CD14-positive monocyte (primary cell): ENCODE results near the gene DDN. TPM values are rescaled to one million over a fixed set of nuclear protein-coding genes. Genes with fewer than 3 reads are reported as not detected.

Experiments
- DNase-seq, 3 donors: peaks; one replicate each; pipeline ENCODE4 v3.0.0-alpha.2; 2011 to 2022
- H2AFZ ChIP-seq: 2 replicates; pipeline ENCODE4 v1.6.0; 2012; ENCODE audit warnings: mild to moderate bottlenecking, low read depth, low read length, inconsistent platforms; ENCODE audit not compliant: insufficient read depth, poor library complexity, severe bottlenecking
- H3K27ac ChIP-seq, 2 donors: 1 replicate in 1 of 2; 2 replicates in 1 of 2; pipeline ENCODE4 v1.5.1; 2012 to 2013; ENCODE audit warnings: low read length in 2 of 2, control low read depth in 1 of 2, inconsistent platforms in 1 of 2, low read depth in 1 of 2, mild to moderate bottlenecking in 1 of 2
- H3K27me3 ChIP-seq, 2 donors: one replicate each; pipeline versions ENCODE4 v1.6.0 to v1.6.1; 2011 to 2013; ENCODE audit warnings: low read length in 2 of 2; ENCODE audit not compliant: control insufficient read depth in 2 of 2, insufficient read depth in 2 of 2
- H3K36me3 ChIP-seq, 2 donors: replicated peaks in 1 of 2; 1 replicate in 1 of 2; 2 replicates in 1 of 2; pipeline versions ENCODE4 v1.5.1 to v1.6.1; 2012 to 2013; ENCODE audit warnings: low read length in 2 of 2, control low read depth in 1 of 2, inconsistent platforms in 1 of 2, mild to moderate bottlenecking in 1 of 2; ENCODE audit not compliant: insufficient read depth in 2 of 2, control insufficient read depth in 1 of 2
- H3K4me1 ChIP-seq, 2 donors: 1 replicate in 1 of 2; 2 replicates in 1 of 2; pipeline versions ENCODE4 v1.5.1 to v1.6.1; 2012 to 2013; ENCODE audit warnings: low read length in 2 of 2, control low read depth in 1 of 2, inconsistent platforms in 1 of 2, mild to moderate bottlenecking in 1 of 2, moderate library complexity in 1 of 2; ENCODE audit not compliant: insufficient read depth in 2 of 2, control insufficient read depth in 1 of 2
- H3K4me2 ChIP-seq: replicated peaks from 2 replicates; pipeline ENCODE3; 2012; ENCODE audit warnings: low read length, moderate library complexity, mild to moderate bottlenecking; ENCODE audit not compliant: poor library complexity, severe bottlenecking; ENCODE audit errors: extremely low read depth
- H3K4me3 ChIP-seq, 3 experiments: fragments of 200-600 bp in 1 of 3; sonication (generic) in 1 of 3; replicated peaks in 1 of 3; 1 replicate in 2 of 3; 2 replicates in 1 of 3; pipeline ENCODE4 v1.5.1; 2011 to 2013; ENCODE audit warnings: low read length in 3 of 3, mild to moderate bottlenecking in 3 of 3, control low read depth in 2 of 3, low read depth in 2 of 3, inconsistent platforms in 1 of 3, moderate library complexity in 1 of 3
- H3K79me2 ChIP-seq: 2 replicates; pipeline ENCODE4 v1.6.0; 2012; ENCODE audit warnings: mild to moderate bottlenecking, control low read depth, inconsistent platforms, low read length, moderate library complexity; ENCODE audit not compliant: insufficient read depth
- H3K9ac ChIP-seq: 2 replicates; pipeline ENCODE4 v1.6.0; 2017; ENCODE audit warnings: low read length, mild to moderate bottlenecking; ENCODE audit not compliant: insufficient read depth, poor library complexity, severe bottlenecking
- H3K9me3 ChIP-seq, 2 donors: replicated peaks in 1 of 2; 1 replicate in 1 of 2; 2 replicates in 1 of 2; pipeline versions ENCODE4 v1.5.1 to v1.6.1; 2012 to 2013; ENCODE audit warnings: low read length in 2 of 2, control low read depth in 1 of 2; ENCODE audit not compliant: control insufficient read depth in 1 of 2, insufficient read depth in 1 of 2
- H4K20me1 ChIP-seq: 2 replicates; pipeline ENCODE4 v1.6.0; 2012; ENCODE audit warnings: mild to moderate bottlenecking, low read length, control low read depth, moderate library complexity; ENCODE audit not compliant: insufficient read depth
- H3K27ac Mint-ChIP-seq, 7 donors: one replicate each; pipeline ENCODE4 v1.8.0; 2020; ENCODE audit warnings: mild to moderate bottlenecking in 7 of 7, mixed read lengths in 7 of 7, moderate library complexity in 6 of 7, inconsistent platforms in 2 of 7
- H3K27me3 Mint-ChIP-seq, 3 donors: one replicate each; pipeline ENCODE4 v1.8.0; 2021 to 2022; ENCODE audit warnings: low read depth in 3 of 3, mild to moderate bottlenecking in 3 of 3, mixed read lengths in 3 of 3, moderate library complexity in 3 of 3, inconsistent platforms in 1 of 3
- H3K36me3 Mint-ChIP-seq, 2 donors: one replicate each; pipeline ENCODE4 v1.8.0; 2020; ENCODE audit warnings: mixed read lengths in 2 of 2, inconsistent platforms in 1 of 2, mild to moderate bottlenecking in 1 of 2
- H3K4me1 Mint-ChIP-seq: one replicate; pipeline ENCODE4 v1.8.0; 2020; ENCODE audit warnings: mild to moderate bottlenecking, mixed read lengths
- H3K4me3 Mint-ChIP-seq, 2 donors: one replicate each; pipeline ENCODE4 v1.8.0; 2020; ENCODE audit warnings: mild to moderate bottlenecking in 2 of 2, mixed read lengths in 2 of 2, moderate library complexity in 1 of 2
- H3K9me3 Mint-ChIP-seq, 7 donors: one replicate each; pipeline ENCODE4 v1.8.0; 2020 to 2022; ENCODE audit warnings: mixed read lengths in 7 of 7, mild to moderate bottlenecking in 6 of 7, moderate library complexity in 6 of 7, inconsistent platforms in 2 of 7
- CTCF ChIP-seq: fragments of 200-600 bp; IDR thresholded peaks from one replicate; pipeline ENCODE4 v1.8.0; 2022; ENCODE audit warnings: antibody characterized with exemption, mild to moderate bottlenecking
- WGBS: methylation state at CpG from one replicate; pipeline ENCODE4 v1.1.5; 2013; ENCODE audit warnings: missing lambda C conversion rate; ENCODE audit not compliant: insufficient coverage; 5-methylcytosine and 5-hydroxymethylcytosine counted together
- intact Hi-C, 2 donors: fragments of 100-400 bp; cut with micrococcal nuclease; formaldehyde crosslinking; loops; one replicate each; pipeline versions ENCODE4 v1.15.0 to v1.15.1; 2023
- polyA plus RNA-seq, 3 donors: library from polyadenylated mRNA; depleted of rRNA in 1 of 3; unstranded in 2 of 3; stranded (reverse) in 1 of 3; fragments of 300-500 nt in 2 of 3; fragments of >200 nt in 1 of 3; fragmentation: Illumina TruSeq in 2 of 3; gene quantifications; 1 replicate in 2 of 3; 2 replicates in 1 of 3; pipeline ENCODE4 v1.2.3, GENCODE V29; 2012 to 2021

DDN gene
- polyA plus RNA-seq, 3 donors: 0.27 TPM; not detected in 2

DNA sequence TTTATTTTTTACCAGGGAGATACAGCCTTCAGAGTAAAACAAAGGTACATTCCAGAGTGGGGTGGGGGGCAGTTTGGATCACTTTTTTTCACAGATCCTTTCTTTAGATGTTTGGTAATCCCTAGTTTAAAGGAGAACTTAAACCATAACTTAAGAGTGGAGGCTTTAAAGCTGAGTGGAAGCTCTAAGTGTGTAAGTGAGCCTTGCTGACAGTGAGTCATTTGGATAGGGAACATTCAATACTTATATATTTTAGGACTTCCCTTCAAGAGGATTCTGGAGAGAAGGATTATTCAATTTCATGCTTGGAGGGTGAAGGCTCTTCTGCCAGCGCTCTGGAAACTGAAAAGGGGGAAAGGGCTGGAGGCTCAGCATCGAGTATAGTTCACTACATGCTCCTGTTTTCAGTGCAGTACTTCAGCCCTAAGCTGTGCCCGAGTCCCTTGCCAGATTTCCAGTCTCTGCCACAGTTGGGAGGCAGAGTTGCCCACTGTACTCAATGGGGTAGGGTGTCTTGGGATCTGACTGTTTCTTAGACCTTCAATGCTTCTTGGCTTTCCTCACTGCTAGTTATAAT lies 11.0 kb upstream of the DDN start:
- H3K27ac Mint-ChIP-seq: no peak overlapping the region

DNA sequence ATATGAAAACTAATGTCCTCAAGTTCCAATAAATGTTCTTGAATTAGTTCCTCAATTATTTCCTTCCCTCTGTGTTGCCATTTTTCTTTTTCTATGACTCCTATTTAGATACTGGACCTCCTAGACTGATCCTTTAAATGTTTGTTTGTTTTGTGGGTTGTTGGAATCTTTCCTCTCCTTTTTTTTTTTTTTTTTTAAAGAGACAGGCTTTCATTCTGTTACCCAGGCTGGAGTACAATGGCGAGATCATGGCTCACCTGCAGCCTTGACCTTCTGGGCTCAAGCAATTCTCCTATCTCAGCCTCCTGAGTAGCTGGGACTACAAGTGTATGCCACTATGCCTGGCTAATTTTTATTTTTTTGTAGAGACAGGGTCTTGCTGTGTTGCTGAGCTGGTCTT lies 9.8 kb upstream of the DDN start:
- no CpG with 5 or more reads among the region's 1 CpG for WGBS
- H3K27ac Mint-ChIP-seq: no peak overlapping the region
- H3K36me3 Mint-ChIP-seq: peaks cover 71 to 88% of the 10 kb centered on the region in 2 donors
- H2AFZ ChIP-seq: no peak overlapping the region
- H3K79me2 ChIP-seq: no peaks in the 10 kb centered on the region
- no peaks in the 10 kb centered on the region for H3K27me3 Mint-ChIP-seq
- no peak for DNase-seq
- peaks cover 0 to 2% (median 0%) of the 10 kb centered on the region in 7 donors for H3K9me3 Mint-ChIP-seq
- H3K9me3 ChIP-seq: no peaks in the 10 kb centered on the region
- H3K4me3 ChIP-seq: no peak overlapping the region
- peaks cover 19% of the 10 kb centered on the region for H4K20me1 ChIP-seq
- peaks cover 4% of the 10 kb centered on the region for H3K4me1 Mint-ChIP-seq
- peak overlapping the region in 1 of 2 donors; percentile 19 for H3K4me3 Mint-ChIP-seq
- intact Hi-C loops: no loop called here
- H3K27me3 ChIP-seq: no peaks in the 10 kb centered on the region
- no peak overlapping the region for H3K27ac ChIP-seq
- no peak for TF ChIP-seq CTCF
- H3K4me1 ChIP-seq: peaks cover 0 to 3% of the 10 kb centered on the region in 2 donors
- no peak overlapping the region for H3K9ac ChIP-seq
- H3K4me2 ChIP-seq: no peak overlapping the region
- peaks cover 42 to 91% of the 10 kb centered on the region in 2 donors for H3K36me3 ChIP-seq

More for the DNA sequence above, 11.0 kb upstream of the DDN start:
- Histone ChIP-seq H3K4me3 (no peak overlapping the region), H3K27me3 (no peaks in the 10 kb centered on the region), H3K4me2 (no peak overlapping the region), H3K9me3 (no peaks in the 10 kb centered on the region), H3K79me2 (peaks cover 4% of the 10 kb centered on the region), H3K27ac (no peak overlapping the region), H4K20me1 (peaks cover 24% of the 10 kb centered on the region), H2AFZ (no peak overlapping the region), H3K9ac (no peak overlapping the region), H3K36me3 (peaks cover 33 to 78% of the 10 kb centered on the region in 2 donors), H3K4me1 (no peaks in the 10 kb centered on the region)
- intact Hi-C loops: no loop called here
- WGBS: 100% methylated on average over 2 of the region's 3 CpGs
- no peaks in the 10 kb centered on the region for H3K4me1 Mint-ChIP-seq
- H3K36me3 Mint-ChIP-seq: peaks cover 59 to 76% of the 10 kb centered on the region in 2 donors
- no peak for DNase-seq
- H3K27me3 Mint-ChIP-seq: no peaks in the 10 kb centered on the region
- H3K4me3 Mint-ChIP-seq: no peak overlapping the region
- H3K9me3 Mint-ChIP-seq: peaks cover 0 to 2% (median 0%) of the 10 kb centered on the region in 7 donors
- TF ChIP-seq CTCF: no peak
